Stimulated activated CD4-positive, alpha-beta T cell treated with anti-CD3 and anti-CD28 coated beads, Interleukin-1b, Interleukin-23, amount 100 ng/mL, for 24 hours (primary cell): ENCODE results near the gene COX8C.

Experiments used
- DNase-seq, 4 experiments: peaks; one replicate each; pipeline ENCODE4 v3.0.0-alpha.2; 2020; ENCODE audit warnings: low read depth in 4 of 4, low spot score in 1 of 4

COX8C gene

GRCh38 chr14:93346926-93347721 lies at the start of gene COX8C:
Gene COX8C (plus strand): TSS chr14:93347182. CDS start chr14:93347269, 87 bp downstream.
- no peak for DNase-seq

GRCh38 chr14:93299416-93299815 lies 47.6 kb upstream of the COX8C start:
- DNase-seq, result no peak

GRCh38 chr14:93299866-93300265 lies 47.1 kb upstream of the COX8C start:
- DNase-seq, result no peak

GRCh38 chr14:93301821-93302447 lies 45.0 kb upstream of the COX8C start:
- DNase-seq, result no peak

GRCh38 chr14:93302688-93303581 lies 44.0 kb upstream of the COX8C start:
- DNase-seq, result no peak

GRCh38 chr14:93303659-93304058 lies 43.3 kb upstream of the COX8C start:
- DNase-seq, result no peak

- DNase-seq, result no peak
Observed at GRCh38 chr14:93304771-93305170, 42.2 kb upstream of the COX8C start.

- DNase-seq, result no peak
Observed at GRCh38 chr14:93305725-93306418, 41.1 kb upstream of the COX8C start.

- DNase-seq, result no peak
Observed at GRCh38 chr14:93306812-93307211, 40.2 kb upstream of the COX8C start.

- no peak for DNase-seq
Observed at GRCh38 chr14:93308686-93309345, 38.2 kb upstream of the COX8C start.

GRCh38 chr14:93309427-93309966 lies 37.5 kb upstream of the COX8C start:
- no peak for DNase-seq

GRCh38 chr14:93311082-93311481 lies 35.9 kb upstream of the COX8C start:
- DNase-seq, result no peak

GRCh38 chr14:93315575-93315974 lies 31.4 kb upstream of the COX8C start:
- DNase-seq, result no peak

GRCh38 chr14:93316716-93317115 lies 30.3 kb upstream of the COX8C start:
- DNase-seq, result no peak

- DNase-seq, result no peak
Observed at GRCh38 chr14:93317210-93317874, 29.6 kb upstream of the COX8C start.

GRCh38 chr14:93317875-93318807 lies 28.8 kb upstream of the COX8C start:
- DNase-seq, result no peak

- DNase-seq, result no peak
Observed at GRCh38 chr14:93318927-93319326, 28.1 kb upstream of the COX8C start.

- DNase-seq, result no peak
Observed at GRCh38 chr14:93319494-93319893, 27.5 kb upstream of the COX8C start.

GRCh38 chr14:93319958-93320357 lies 27.0 kb upstream of the COX8C start:
- DNase-seq, result no peak
